ENCODE measurements around the gene KCNK1. TPM values are rescaled to one million over a fixed set of nuclear protein-coding genes. Genes with fewer than 3 reads are reported as not detected.
"Not testable (repeated sequence)": the region's sequence is repeated elsewhere in the genome, so short reads cannot be mapped to it uniquely, and the experiment has no call there.

The KCNK1 gene
- total and polyA plus RNA-seq, 8 donors: 2.3 to 7.5 (median 3.8) TPM

DNA sequence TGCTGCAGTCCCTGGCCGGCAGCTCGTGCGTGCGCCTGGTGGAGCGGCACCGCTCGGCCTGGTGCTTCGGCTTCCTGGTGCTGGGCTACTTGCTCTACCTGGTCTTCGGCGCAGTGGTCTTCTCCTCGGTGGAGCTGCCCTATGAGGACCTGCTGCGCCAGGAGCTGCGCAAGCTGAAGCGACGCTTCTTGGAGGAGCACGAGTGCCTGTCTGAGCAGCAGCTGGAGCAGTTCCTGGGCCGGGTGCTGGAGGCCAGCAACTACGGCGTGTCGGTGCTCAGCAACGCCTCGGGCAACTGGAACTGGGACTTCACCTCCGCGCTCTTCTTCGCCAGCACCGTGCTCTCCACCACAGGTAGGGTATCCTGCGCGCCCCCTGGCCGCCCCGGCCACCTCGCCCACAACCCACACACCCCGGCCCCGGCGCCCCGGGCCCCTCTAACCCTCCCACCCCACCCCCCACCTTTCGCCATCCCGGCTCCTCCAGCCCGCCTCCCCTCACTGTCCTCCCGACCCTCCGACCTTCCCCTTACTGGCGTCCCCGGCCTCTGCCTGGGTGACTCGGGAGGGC lies 352 bp downstream of the KCNK1 start:
- 0 to 2% methylated on average over 36 to 43 of the region's 43 CpGs for WGBS, 2 donors
- no peak for TF ChIP-seq CTCF (IDR thresholded peaks at IDR 0.05)
- ATAC-seq (peak; percentile 38 to 65 (median 60)), FAIRE-seq (no peak), DNase-seq (peak in 5 of 6 donors; percentile 34 to 81 (median 56))
- no peaks in the 10 kb centered on the region for H3K9me3 ChIP-seq
- H3K27ac ChIP-seq: peak overlapping the region in 2 of 4 donors; percentile 87
- H3K4me1 ChIP-seq: peaks cover 0 to 12% (median 0%) of the 10 kb centered on the region in 3 donors
- intact Hi-C loops (cut with DNase I): no loop called here
- H3K27me3 ChIP-seq: no peaks in the 10 kb centered on the region
- no peaks in the 10 kb centered on the region for H3K36me3 ChIP-seq
- H3K4me3 ChIP-seq: peak overlapping the region; percentile 44 to 67 (median 50)

GRCh38 chr1:233614743-233615521 lies 1.0 kb downstream of the KCNK1 start:
- H3K27me3 ChIP-seq: no peaks in the 10 kb centered on the region
- intact Hi-C loops (cut with DNase I): no loop called here
- ATAC-seq (peak; percentile 4 to 18 (median 11)), DNase-seq (peak; percentile 7 to 60 (median 32)), FAIRE-seq (no peak)
- H3K4me1 ChIP-seq: peaks cover 0 to 12% (median 0%) of the 10 kb centered on the region in 3 donors
- no peak for TF ChIP-seq CTCF (IDR thresholded peaks at IDR 0.05)
- H3K27ac ChIP-seq: peak overlapping the region in 2 of 4 donors; percentile 87
- WGBS, 2 donors: 22 to 32% methylated on average over 34 to 36 of the region's 36 CpGs
- no peaks in the 10 kb centered on the region for H3K36me3 ChIP-seq
- peak overlapping the region; percentile 44 to 67 (median 50) for H3K4me3 ChIP-seq
- H3K9me3 ChIP-seq: no peaks in the 10 kb centered on the region

DNA sequence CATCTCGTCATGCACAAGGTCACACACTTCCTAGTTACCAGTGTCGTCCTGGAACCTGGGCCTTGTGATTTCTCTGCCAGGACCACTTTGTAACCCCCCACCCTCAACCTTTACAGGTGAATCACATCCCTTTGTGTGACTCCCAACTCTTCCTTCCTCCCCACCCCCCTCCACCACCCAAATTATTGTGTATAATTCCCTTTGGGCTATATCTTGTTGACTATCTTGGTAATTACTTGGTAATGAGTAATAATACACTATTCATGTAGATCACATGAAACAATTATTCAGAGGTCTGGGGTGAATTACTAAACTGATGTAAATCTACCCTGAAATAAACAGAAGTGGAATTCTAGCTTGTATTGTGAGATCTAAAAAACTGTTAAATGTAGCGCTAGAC lies 1.7 kb downstream of the KCNK1 start:
- Histone ChIP-seq H3K36me3 (no peaks in the 10 kb centered on the region), H3K4me3 (peak overlapping the region in 2 of 4 donors; percentile 52 to 67), H3K9me3 (no peaks in the 10 kb centered on the region), H3K4me1 (peaks cover 0 to 12% (median 0%) of the 10 kb centered on the region in 3 donors), H3K27ac (no peak overlapping the region), H3K27me3 (no peaks in the 10 kb centered on the region)
- FAIRE-seq (no peak), DNase-seq (no peak), ATAC-seq (no peak)
- TF ChIP-seq CTCF (IDR thresholded peaks at IDR 0.05): no peak
- intact Hi-C loops (cut with DNase I): no loop called here
- WGBS, 2 donors: 48 to 53% methylated on average over 3 of the region's 3 CpGs

DNA sequence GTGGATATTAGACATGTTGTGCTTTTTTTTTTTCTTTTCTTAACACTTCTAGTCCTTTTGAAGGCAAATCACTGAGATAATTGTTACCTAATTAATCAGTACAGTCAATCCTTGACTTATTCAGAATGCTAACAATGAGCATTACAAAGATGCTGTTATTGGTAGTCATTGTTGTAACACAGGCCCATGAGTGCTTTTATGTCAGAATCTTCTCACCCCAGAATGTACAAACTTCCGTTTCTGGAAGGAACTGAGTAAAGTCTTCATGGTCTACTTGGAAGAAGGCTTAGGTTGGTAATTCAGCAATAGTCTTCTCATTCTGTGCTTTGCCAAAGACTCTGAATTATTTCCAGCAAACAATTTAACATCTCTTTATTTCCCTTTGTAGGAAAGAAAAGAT lies 3.1 kb downstream of the KCNK1 start:
- intact Hi-C loops (cut with DNase I): no loop called here
- 84 to 86% methylated on average over 1 of the region's 1 CpG for WGBS, 2 donors
- Histone ChIP-seq H3K4me1 (peaks cover 0 to 12% (median 0%) of the 10 kb centered on the region in 3 donors), H3K4me3 (no peak overlapping the region), H3K27me3 (no peaks in the 10 kb centered on the region), H3K36me3 (no peaks in the 10 kb centered on the region), H3K27ac (no peak overlapping the region), H3K9me3 (no peaks in the 10 kb centered on the region)
- no peak for TF ChIP-seq CTCF (IDR thresholded peaks at IDR 0.05)
- DNase-seq (no peak), FAIRE-seq (no peak), ATAC-seq (no peak)

DNA sequence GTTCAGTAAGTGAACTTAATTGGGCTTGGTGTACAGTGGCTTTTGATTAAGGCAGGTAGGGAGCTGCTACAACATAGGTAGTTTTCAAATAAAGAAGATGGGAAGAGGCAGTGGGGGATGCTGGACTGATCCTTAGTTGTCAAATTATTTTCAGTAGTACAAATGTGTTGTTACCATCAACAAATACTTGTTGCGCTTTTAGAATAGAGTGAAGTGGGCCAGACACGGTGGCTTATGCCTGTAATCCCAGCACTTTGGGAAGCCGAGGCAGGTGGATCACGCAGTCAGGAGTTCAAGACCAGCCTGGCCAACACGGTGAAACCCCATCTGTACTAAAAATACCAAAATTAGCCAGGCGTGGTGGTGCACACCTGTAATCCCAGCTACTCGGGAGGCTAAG lies 5.5 kb downstream of the KCNK1 start:
- DNase-seq; H3K9me3 ChIP-seq; ATAC-seq; H3K27me3 ChIP-seq; H3K27ac ChIP-seq; H3K36me3 ChIP-seq; FAIRE-seq; intact Hi-C loops (cut with DNase I); H3K4me3 ChIP-seq: not testable (repeated sequence)
- peaks cover 0 to 12% (median 0%) of the 10 kb centered on the region in 3 donors for H3K4me1 ChIP-seq
- 96% methylated on average over 7 of the region's 7 CpGs for WGBS, 2 donors

Data from pancreas (tissue), 10 donors.